ENCODE measurements around the gene SCAMP4.

- TF ChIP-seq, protein P1, sequence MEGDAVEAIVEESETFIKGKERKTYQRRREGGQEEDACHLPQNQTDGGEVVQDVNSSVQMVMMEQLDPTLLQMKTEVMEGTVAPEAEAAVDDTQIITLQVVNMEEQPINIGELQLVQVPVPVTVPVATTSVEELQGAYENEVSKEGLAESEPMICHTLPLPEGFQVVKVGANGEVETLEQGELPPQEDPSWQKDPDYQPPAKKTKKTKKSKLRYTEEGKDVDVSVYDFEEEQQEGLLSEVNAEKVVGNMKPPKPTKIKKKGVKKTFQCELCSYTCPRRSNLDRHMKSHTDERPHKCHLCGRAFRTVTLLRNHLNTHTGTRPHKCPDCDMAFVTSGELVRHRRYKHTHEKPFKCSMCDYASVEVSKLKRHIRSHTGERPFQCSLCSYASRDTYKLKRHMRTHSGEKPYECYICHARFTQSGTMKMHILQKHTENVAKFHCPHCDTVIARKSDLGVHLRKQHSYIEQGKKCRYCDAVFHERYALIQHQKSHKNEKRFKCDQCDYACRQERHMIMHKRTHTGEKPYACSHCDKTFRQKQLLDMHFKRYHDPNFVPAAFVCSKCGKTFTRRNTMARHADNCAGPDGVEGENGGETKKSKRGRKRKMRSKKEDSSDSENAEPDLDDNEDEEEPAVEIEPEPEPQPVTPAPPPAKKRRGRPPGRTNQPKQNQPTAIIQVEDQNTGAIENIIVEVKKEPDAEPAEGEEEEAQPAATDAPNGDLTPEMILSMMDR (IDR thresholded peaks at IDR 0.05), result no peak
- TF ChIP-seq POLR2A (IDR thresholded peaks at IDR 0.05), result no peak
Measured at GRCh38 chr19:1884291-1884718, 20.9 kb upstream of the SCAMP4 start.

All from adrenal gland (tissue), 5 donors.